ENCODE data around the gene ERBB4. TPM values are rescaled to one million over a fixed set of nuclear protein-coding genes. Genes with fewer than 3 reads are reported as not detected.

ERBB4 gene
- total RNA-seq, 1 donor from 2014 or later: 1.2 TPM

- no peaks in the 10 kb centered on the region for H3K9me3 Mint-ChIP-seq (ENCODE audit: unreplicated experiment)
- Histone ChIP-seq H2AFZ (ENCODE audit: low read depth, low read length) (no peak overlapping the region), H3K4me2 (ENCODE audit: low read length) (no peak overlapping the region), H3K27ac (ENCODE audit: low read depth, low read length) (no peak overlapping the region), H3K9ac (ENCODE audit: low read length) (no peak overlapping the region), H3K4me3 (ENCODE audit: insufficient read depth, low read depth, low read length) (no peak overlapping the region), H4K20me1 (ENCODE audit: insufficient read depth, low read length) (no peaks in the 10 kb centered on the region), H3K36me3 (ENCODE audit: insufficient read depth, low read length) (no peaks in the 10 kb centered on the region), H3K4me1 (ENCODE audit: insufficient read depth, low read length) (no peaks in the 10 kb centered on the region), H3K79me2 (ENCODE audit: insufficient read depth, low read length) (no peaks in the 10 kb centered on the region), H3K27me3 (ENCODE audit: insufficient read depth, low read length) (no peaks in the 10 kb centered on the region), H3K9me3 (ENCODE audit: insufficient read depth, low read depth, low read length) (no peaks in the 10 kb centered on the region)
- FAIRE-seq: no peak
- no peak overlapping the region for H3K4me3 Mint-ChIP-seq (ENCODE audit: unreplicated experiment)
- H3K4me1 Mint-ChIP-seq (ENCODE audit: low read depth, unreplicated experiment): peaks cover 9% of the 10 kb centered on the region
- H3K27ac Mint-ChIP-seq (ENCODE audit: unreplicated experiment): no peak overlapping the region
- no peaks in the 10 kb centered on the region for H3K27me3 Mint-ChIP-seq (ENCODE audit: low read depth, unreplicated experiment)
- DNase-seq (ENCODE audit: low read depth): no peak
- no peaks in the 10 kb centered on the region for H3K36me3 Mint-ChIP-seq (ENCODE audit: low read depth, unreplicated experiment)
- no peak for TF ChIP-seq CTCF (IDR thresholded peaks at IDR 0.05; ENCODE audit: insufficient read depth, low read depth, low read length)
- TF ChIP-seq EZH2 (IDR thresholded peaks at IDR 0.05; ENCODE audit: insufficient read depth, low read length): no peak
Measured at GRCh38 chr2:211934811-211935210, 603.8 kb downstream of the ERBB4 start.

GRCh38 chr2:211931314-211931713, 607.3 kb downstream of the ERBB4 start:
- no peaks in the 10 kb centered on the region for H3K4me1 ChIP-seq (ENCODE audit: insufficient read depth, low read length)
- Mint-ChIP-seq H3K27me3 (ENCODE audit: low read depth, unreplicated experiment) (no peaks in the 10 kb centered on the region), H3K36me3 (ENCODE audit: low read depth, unreplicated experiment) (no peaks in the 10 kb centered on the region), H3K4me3 (ENCODE audit: unreplicated experiment) (no peak overlapping the region), H3K4me1 (ENCODE audit: low read depth, unreplicated experiment) (peaks cover 16% of the 10 kb centered on the region), H3K27ac (ENCODE audit: unreplicated experiment) (no peak overlapping the region), H3K9me3 (ENCODE audit: unreplicated experiment) (no peaks in the 10 kb centered on the region)
- no peaks in the 10 kb centered on the region for H3K9me3 ChIP-seq (ENCODE audit: insufficient read depth, low read depth, low read length)
- H3K27ac ChIP-seq (ENCODE audit: low read depth, low read length): no peak overlapping the region
- no peak for FAIRE-seq
- H3K4me3 ChIP-seq (ENCODE audit: insufficient read depth, low read depth, low read length): no peak overlapping the region
- no peak overlapping the region for H3K9ac ChIP-seq (ENCODE audit: low read length)
- H3K36me3 ChIP-seq (ENCODE audit: insufficient read depth, low read length): no peaks in the 10 kb centered on the region
- no peaks in the 10 kb centered on the region for H4K20me1 ChIP-seq (ENCODE audit: insufficient read depth, low read length)
- no peak for TF ChIP-seq EZH2 (IDR thresholded peaks at IDR 0.05; ENCODE audit: insufficient read depth, low read length)
- TF ChIP-seq CTCF (IDR thresholded peaks at IDR 0.05; ENCODE audit: insufficient read depth, low read depth, low read length): no peak
- no peaks in the 10 kb centered on the region for H3K79me2 ChIP-seq (ENCODE audit: insufficient read depth, low read length)
- no peak overlapping the region for H2AFZ ChIP-seq (ENCODE audit: low read depth, low read length)
- no peak overlapping the region for H3K4me2 ChIP-seq (ENCODE audit: low read length)
- no peak for DNase-seq (ENCODE audit: low read depth)
- H3K27me3 ChIP-seq (ENCODE audit: insufficient read depth, low read length): no peaks in the 10 kb centered on the region

- Histone ChIP-seq H2AFZ (ENCODE audit: low read depth, low read length) (no peak overlapping the region), H3K4me1 (ENCODE audit: insufficient read depth, low read length) (no peaks in the 10 kb centered on the region), H3K79me2 (ENCODE audit: insufficient read depth, low read length) (no peaks in the 10 kb centered on the region), H3K36me3 (ENCODE audit: insufficient read depth, low read length) (no peaks in the 10 kb centered on the region), H3K27ac (ENCODE audit: low read depth, low read length) (no peak overlapping the region), H3K9ac (ENCODE audit: low read length) (no peak overlapping the region), H4K20me1 (ENCODE audit: insufficient read depth, low read length) (no peaks in the 10 kb centered on the region), H3K9me3 (ENCODE audit: insufficient read depth, low read depth, low read length) (no peaks in the 10 kb centered on the region), H3K4me2 (ENCODE audit: low read length) (no peak overlapping the region), H3K27me3 (ENCODE audit: insufficient read depth, low read length) (no peaks in the 10 kb centered on the region), H3K4me3 (ENCODE audit: insufficient read depth, low read depth, low read length) (no peak overlapping the region)
- Mint-ChIP-seq H3K27ac (ENCODE audit: unreplicated experiment) (no peak overlapping the region), H3K4me3 (ENCODE audit: unreplicated experiment) (no peak overlapping the region), H3K36me3 (ENCODE audit: low read depth, unreplicated experiment) (no peaks in the 10 kb centered on the region), H3K4me1 (ENCODE audit: low read depth, unreplicated experiment) (peaks cover 16% of the 10 kb centered on the region), H3K9me3 (ENCODE audit: unreplicated experiment) (no peaks in the 10 kb centered on the region), H3K27me3 (ENCODE audit: low read depth, unreplicated experiment) (no peaks in the 10 kb centered on the region)
- DNase-seq (ENCODE audit: low read depth) (peak; percentile 4), FAIRE-seq (no peak)
- no peak for TF ChIP-seq CTCF (IDR thresholded peaks at IDR 0.05; ENCODE audit: insufficient read depth, low read depth, low read length)
- no peak for TF ChIP-seq EZH2 (IDR thresholded peaks at IDR 0.05; ENCODE audit: insufficient read depth, low read length)
Measured at GRCh38 chr2:211930331-211930730, 608.3 kb downstream of the ERBB4 start.

Measured in astrocyte (in vitro differentiated cells and primary cell).